DND-41 (cell line): Measurements from ENCODE around the gene VSIG1.

Source experiments
- ATAC-seq: fragments of 200-7000 bp; cut with Tn5 transposase; 3 replicates; pipeline ENCODE4 v1.9.1; 2021; ENCODE audit warnings: low read depth; ENCODE audit not compliant: insufficient read depth
- DNase-seq: peaks from one replicate; pipeline ENCODE4 v3.0.0-alpha.2; 2020
- H2AFZ ChIP-seq: 2 replicates; pipeline ENCODE4 v1.6.0; 2012; ENCODE audit warnings: low read depth, low read length
- H3K27ac ChIP-seq: 2 replicates; pipeline ENCODE4 v1.5.1; 2012; ENCODE audit warnings: low read length, inconsistent platforms
- H3K27me3 ChIP-seq: fragments of 200-600 bp; sonication (generic); 2 replicates; pipeline ENCODE4 v1.6.0; 2012; ENCODE audit warnings: low read length, mild to moderate bottlenecking, inconsistent platforms; ENCODE audit not compliant: insufficient read depth, poor library complexity
- H3K36me3 ChIP-seq: 2 replicates; pipeline ENCODE4 v1.5.1; 2012; ENCODE audit warnings: low read length, inconsistent platforms; ENCODE audit not compliant: insufficient read depth
- H3K4me1 ChIP-seq: 2 replicates; pipeline ENCODE4 v1.5.1; 2012; ENCODE audit warnings: mild to moderate bottlenecking, low read length; ENCODE audit not compliant: insufficient read depth
- H3K4me2 ChIP-seq: 2 replicates; pipeline ENCODE4 v1.6.0; 2012; ENCODE audit warnings: mild to moderate bottlenecking, moderate library complexity, low read length, inconsistent platforms; ENCODE audit not compliant: insufficient read depth
- H3K4me3 ChIP-seq, 2 experiments: fragments of 200-600 bp in 1 of 2; shearing (Covaris generic) in 1 of 2; 2 replicates each; pipeline ENCODE4 v1.5.1; 2012 to 2016; ENCODE audit warnings: inconsistent platforms in 2 of 2, low read length in 2 of 2, mild to moderate bottlenecking in 2 of 2, low read depth in 1 of 2, moderate library complexity in 1 of 2
- H3K79me2 ChIP-seq: 2 replicates; pipeline ENCODE4 v1.6.0; 2012; ENCODE audit warnings: low read length, inconsistent platforms; ENCODE audit not compliant: insufficient read depth
- H3K9ac ChIP-seq: 2 replicates; pipeline ENCODE4 v1.6.0; 2012; ENCODE audit warnings: low read depth, mild to moderate bottlenecking, inconsistent platforms, low read length, moderate library complexity
- H3K9me3 ChIP-seq: 2 replicates; pipeline ENCODE4 v1.5.1; 2012; ENCODE audit warnings: low read length, moderate library complexity, mild to moderate bottlenecking, inconsistent platforms; ENCODE audit not compliant: insufficient read depth, severe bottlenecking
- H4K20me1 ChIP-seq: 2 replicates; pipeline ENCODE4 v1.6.0; 2012; ENCODE audit warnings: low read length; ENCODE audit not compliant: insufficient read depth
- EZH2 ChIP-seq: IDR thresholded peaks from 3 replicates; pipeline ENCODE4 v1.6.1; 2012; ENCODE audit warnings: borderline replicate concordance, low read depth, mild to moderate bottlenecking, moderate library complexity, low read length, inconsistent platforms; ENCODE audit not compliant: severe bottlenecking
- TF ChIP-seq, protein P1 (sequence below): IDR thresholded peaks from 2 replicates; pipeline ENCODE4 v1.5.1; 2012; ENCODE audit warnings: borderline replicate concordance, low read length, moderate library complexity, mild to moderate bottlenecking; ENCODE audit not compliant: poor library complexity, severe bottlenecking; ENCODE audit errors: extremely low read depth

VSIG1 gene

DNA sequence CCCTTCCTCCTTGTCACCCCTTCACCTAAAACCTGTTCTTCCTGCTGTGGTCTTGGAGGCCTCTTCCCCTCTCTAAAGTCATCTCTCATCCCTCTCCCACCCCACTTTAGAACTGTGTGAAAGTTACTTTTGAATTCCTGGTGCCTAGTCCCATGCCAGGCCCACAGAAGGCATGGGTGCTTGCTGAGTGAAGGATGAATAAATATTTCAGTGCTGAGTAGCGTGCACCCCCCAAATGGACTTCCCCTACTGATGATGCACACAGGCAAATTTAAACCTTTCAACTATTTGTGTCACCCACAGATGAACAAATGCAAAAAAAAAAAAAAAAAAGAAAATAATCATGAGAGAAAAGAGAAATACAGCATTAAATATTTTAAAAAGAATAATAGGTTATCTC, 26.7 kb downstream of the VSIG1 start:
- no peaks in the 10 kb centered on the region for H3K4me1 ChIP-seq
- no peak overlapping the region for H3K27ac ChIP-seq
- DNase-seq (no peak), ATAC-seq (no peak)
- H4K20me1 ChIP-seq: no peaks in the 10 kb centered on the region
- no peaks in the 10 kb centered on the region for H3K9me3 ChIP-seq
- H3K36me3 ChIP-seq: no peaks in the 10 kb centered on the region
- no peaks in the 10 kb centered on the region for H3K27me3 ChIP-seq
- H3K4me3 ChIP-seq: no peak overlapping the region
- no peaks in the 10 kb centered on the region for H3K79me2 ChIP-seq
- H2AFZ ChIP-seq: no peak overlapping the region
- no peak overlapping the region for H3K9ac ChIP-seq
- TF ChIP-seq, protein P1, sequence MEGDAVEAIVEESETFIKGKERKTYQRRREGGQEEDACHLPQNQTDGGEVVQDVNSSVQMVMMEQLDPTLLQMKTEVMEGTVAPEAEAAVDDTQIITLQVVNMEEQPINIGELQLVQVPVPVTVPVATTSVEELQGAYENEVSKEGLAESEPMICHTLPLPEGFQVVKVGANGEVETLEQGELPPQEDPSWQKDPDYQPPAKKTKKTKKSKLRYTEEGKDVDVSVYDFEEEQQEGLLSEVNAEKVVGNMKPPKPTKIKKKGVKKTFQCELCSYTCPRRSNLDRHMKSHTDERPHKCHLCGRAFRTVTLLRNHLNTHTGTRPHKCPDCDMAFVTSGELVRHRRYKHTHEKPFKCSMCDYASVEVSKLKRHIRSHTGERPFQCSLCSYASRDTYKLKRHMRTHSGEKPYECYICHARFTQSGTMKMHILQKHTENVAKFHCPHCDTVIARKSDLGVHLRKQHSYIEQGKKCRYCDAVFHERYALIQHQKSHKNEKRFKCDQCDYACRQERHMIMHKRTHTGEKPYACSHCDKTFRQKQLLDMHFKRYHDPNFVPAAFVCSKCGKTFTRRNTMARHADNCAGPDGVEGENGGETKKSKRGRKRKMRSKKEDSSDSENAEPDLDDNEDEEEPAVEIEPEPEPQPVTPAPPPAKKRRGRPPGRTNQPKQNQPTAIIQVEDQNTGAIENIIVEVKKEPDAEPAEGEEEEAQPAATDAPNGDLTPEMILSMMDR: no peak
- no peak for TF ChIP-seq EZH2
- H3K4me2 ChIP-seq: no peak overlapping the region

DNA sequence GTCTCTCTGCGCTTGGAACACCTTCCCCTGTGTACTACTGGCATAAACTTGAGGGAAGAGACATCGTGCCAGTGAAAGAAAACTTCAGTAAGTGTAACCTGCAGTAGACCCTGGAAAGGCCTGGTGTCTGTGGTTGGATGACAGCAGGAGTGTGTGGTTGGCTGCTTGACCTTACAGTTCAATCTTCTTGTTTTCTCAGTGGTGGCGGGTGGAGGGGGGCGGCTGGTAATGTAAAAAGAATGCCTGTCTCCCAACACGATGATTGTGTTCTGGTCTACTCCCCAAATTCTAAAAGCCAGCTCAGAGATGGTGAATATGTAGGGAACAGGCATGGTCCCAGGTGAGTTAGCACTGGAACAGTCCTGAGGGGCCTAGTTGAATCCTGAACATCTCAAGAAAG, 27.9 kb downstream of the VSIG1 start:
- H3K4me2 ChIP-seq: no peak overlapping the region
- ATAC-seq: no peak
- no peaks in the 10 kb centered on the region for H3K36me3 ChIP-seq
- DNase-seq: no peak
- H4K20me1 ChIP-seq: no peaks in the 10 kb centered on the region
- TF ChIP-seq EZH2: no peak
- no peak overlapping the region for H2AFZ ChIP-seq
- H3K27ac ChIP-seq: no peak overlapping the region
- no peaks in the 10 kb centered on the region for H3K9me3 ChIP-seq
- no peak overlapping the region for H3K9ac ChIP-seq
- no peaks in the 10 kb centered on the region for H3K4me1 ChIP-seq
- no peaks in the 10 kb centered on the region for H3K79me2 ChIP-seq
- H3K27me3 ChIP-seq: no peaks in the 10 kb centered on the region
- no peak overlapping the region for H3K4me3 ChIP-seq

- Histone ChIP-seq H3K4me2 (no peak overlapping the region), H3K79me2 (no peaks in the 10 kb centered on the region), H2AFZ (no peak overlapping the region), H3K9me3 (no peaks in the 10 kb centered on the region), H3K4me1 (no peaks in the 10 kb centered on the region), H3K27me3 (no peaks in the 10 kb centered on the region), H4K20me1 (no peaks in the 10 kb centered on the region), H3K4me3 (no peak overlapping the region), H3K27ac (no peak overlapping the region), H3K36me3 (peaks cover 10% of the 10 kb centered on the region), H3K9ac (no peak overlapping the region)
- ATAC-seq (no peak), DNase-seq (no peak)
- TF ChIP-seq EZH2: no peak
- TF ChIP-seq, protein P1: no peak
Observed at GRCh38 chrX:108081110-108081509, 36.2 kb downstream of the VSIG1 start.

- Histone ChIP-seq H3K9me3 (no peaks in the 10 kb centered on the region), H3K9ac (no peak overlapping the region), H3K4me1 (peaks cover 19% of the 10 kb centered on the region; the same call in 1 of the 2 replicates), H3K27me3 (no peaks in the 10 kb centered on the region), H3K79me2 (peaks cover 35% of the 10 kb centered on the region), H3K27ac (no peak overlapping the region), H3K4me2 (no peak overlapping the region), H3K4me3 (no peak overlapping the region), H4K20me1 (no peaks in the 10 kb centered on the region; the same call in 1 of the 2 replicates), H2AFZ (no peak overlapping the region), H3K36me3 (peaks cover 31% of the 10 kb centered on the region)
- no peak for DNase-seq
- TF ChIP-seq EZH2: no peak
- TF ChIP-seq, protein P1: no peak
- ATAC-seq: no peak
Observed at GRCh38 chrX:108087792-108088191, 42.9 kb downstream of the VSIG1 start.
